Measurements from ENCODE around the gene CAPN12.
"Not testable (repeated sequence)": the region's sequence is repeated elsewhere in the genome, so short reads cannot be mapped to it uniquely, and the experiment has no call there.

DNA sequence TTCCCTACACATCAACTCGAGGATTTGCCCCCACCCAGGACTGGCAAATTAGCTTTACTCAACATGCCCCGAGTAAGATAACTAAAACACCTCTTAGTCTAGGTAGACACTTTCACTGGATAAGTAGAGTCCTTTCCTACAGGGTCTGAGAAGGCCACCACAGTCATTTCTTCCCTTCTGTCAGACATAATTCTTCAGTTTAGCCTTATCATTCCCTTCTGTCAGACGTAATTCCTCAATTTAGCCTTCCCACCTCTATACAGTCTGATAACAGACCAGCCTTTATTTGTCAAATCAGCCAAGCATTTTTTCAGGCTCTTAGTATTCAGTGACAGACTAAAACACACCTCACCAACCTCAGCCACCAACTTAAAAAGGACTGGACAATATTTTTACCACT lies 9.5 kb upstream of the CAPN12 start:
- not testable (repeated sequence) for TF ChIP-seq CTCF (IDR thresholded peaks at IDR 0.05); POLR2A (IDR thresholded peaks at IDR 0.05; ENCODE audit: low read depth); EP300 (IDR thresholded peaks at IDR 0.05); POLR2AphosphoS5 (IDR thresholded peaks at IDR 0.05)

All from esophagus muscularis mucosa (tissue), 4 donors.